Measurements from ENCODE around the gene APMAP. TPM values are rescaled to one million over a fixed set of nuclear protein-coding genes. Genes with fewer than 3 reads are reported as not detected.

APMAP gene
- total RNA-seq, 1 experiment from 2014 or later: 67.8 TPM

DNA sequence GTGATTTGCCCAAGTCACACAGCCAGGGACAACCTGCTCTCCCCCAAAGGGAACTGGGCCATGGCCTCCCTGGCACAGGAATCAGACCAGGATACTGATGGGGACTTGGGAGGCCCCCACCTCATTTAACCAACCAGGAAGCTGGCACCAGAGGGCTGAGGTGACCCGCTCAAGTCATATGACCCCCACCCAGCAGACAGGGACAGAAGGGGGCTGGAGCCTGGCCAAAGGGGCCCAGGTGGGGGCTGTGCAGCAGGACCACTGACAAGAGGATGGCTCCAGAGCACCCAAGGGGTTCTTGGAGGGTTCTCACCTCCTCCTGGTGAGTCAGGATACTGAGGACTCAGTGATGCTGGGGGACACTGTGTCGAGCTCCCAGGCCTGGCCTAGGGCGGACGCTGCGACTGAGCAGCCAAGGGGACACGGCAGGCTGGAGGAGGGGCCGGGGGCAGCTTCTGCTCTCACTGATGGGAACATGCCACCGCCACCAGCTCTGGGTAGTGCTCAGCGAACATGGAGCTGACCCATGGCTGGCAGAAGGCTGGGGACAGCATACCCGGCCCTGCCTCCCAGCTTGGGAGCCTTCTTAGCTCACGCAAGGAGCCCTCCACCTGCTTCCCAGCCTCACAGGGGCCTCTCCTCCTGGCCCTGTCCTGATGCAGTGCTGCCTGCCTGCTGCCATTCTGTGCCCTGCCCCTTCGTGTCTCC is 42.3 kb downstream of the APMAP start:
- H3K79me2 ChIP-seq (ENCODE audit: insufficient read depth, low read length): no peaks in the 10 kb centered on the region
- no peak overlapping the region for H3K4me3 Mint-ChIP-seq
- no CpG with 5 or more reads among the region's 12 CpGs for WGBS (ENCODE audit: extremely low coverage, insufficient read length, low lambda C conversion rate)
- H3K36me3 Mint-ChIP-seq (ENCODE audit: insufficient read depth in 1 of 3, low read depth in 3 of 3): peaks cover 0 to 2% (median 0%) of the 10 kb centered on the region in 3 experiments; a peak in 1 of 7 replicates
- no peak overlapping the region for H3K23ac ChIP-seq (ENCODE audit: insufficient read length, low read depth, low read length)
- H2BK20ac ChIP-seq (ENCODE audit: low read depth, low read length, poor library complexity, severe bottlenecking): no peak overlapping the region
- H3K27me3 ChIP-seq (ENCODE audit: insufficient read depth, low read length): no peaks in the 10 kb centered on the region
- peaks cover 6 to 15% of the 10 kb centered on the region in 2 experiments for H3K4me1 Mint-ChIP-seq
- H2BK120ac ChIP-seq (ENCODE audit: low read depth, low read length, poor library complexity, severe bottlenecking): no peak overlapping the region
- no peaks in the 10 kb centered on the region for H3K23me2 ChIP-seq (ENCODE audit: insufficient read length, low read depth, low read length, poor library complexity, severe bottlenecking)
- no peak overlapping the region for H3K9ac ChIP-seq (ENCODE audit: extremely low read depth, insufficient read length, low read length)
- H4K20me1 ChIP-seq (ENCODE audit: control insufficient read depth, insufficient read depth, insufficient read length): no peaks in the 10 kb centered on the region
- no peak overlapping the region for H2BK12ac ChIP-seq (ENCODE audit: insufficient read length, low read depth, low read length)
- H2AFZ ChIP-seq (ENCODE audit: low read length): no peak overlapping the region
- TF ChIP-seq, protein P1, sequence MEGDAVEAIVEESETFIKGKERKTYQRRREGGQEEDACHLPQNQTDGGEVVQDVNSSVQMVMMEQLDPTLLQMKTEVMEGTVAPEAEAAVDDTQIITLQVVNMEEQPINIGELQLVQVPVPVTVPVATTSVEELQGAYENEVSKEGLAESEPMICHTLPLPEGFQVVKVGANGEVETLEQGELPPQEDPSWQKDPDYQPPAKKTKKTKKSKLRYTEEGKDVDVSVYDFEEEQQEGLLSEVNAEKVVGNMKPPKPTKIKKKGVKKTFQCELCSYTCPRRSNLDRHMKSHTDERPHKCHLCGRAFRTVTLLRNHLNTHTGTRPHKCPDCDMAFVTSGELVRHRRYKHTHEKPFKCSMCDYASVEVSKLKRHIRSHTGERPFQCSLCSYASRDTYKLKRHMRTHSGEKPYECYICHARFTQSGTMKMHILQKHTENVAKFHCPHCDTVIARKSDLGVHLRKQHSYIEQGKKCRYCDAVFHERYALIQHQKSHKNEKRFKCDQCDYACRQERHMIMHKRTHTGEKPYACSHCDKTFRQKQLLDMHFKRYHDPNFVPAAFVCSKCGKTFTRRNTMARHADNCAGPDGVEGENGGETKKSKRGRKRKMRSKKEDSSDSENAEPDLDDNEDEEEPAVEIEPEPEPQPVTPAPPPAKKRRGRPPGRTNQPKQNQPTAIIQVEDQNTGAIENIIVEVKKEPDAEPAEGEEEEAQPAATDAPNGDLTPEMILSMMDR (conservative IDR thresholded peaks at IDR 0.05): no peak
- no peak overlapping the region for H3K4me2 ChIP-seq (ENCODE audit: insufficient read depth, insufficient read length, low read length)
- H3K27ac ChIP-seq (ENCODE audit: insufficient read length, low read depth, low read length): no peak overlapping the region
- H2BK5ac ChIP-seq (ENCODE audit: insufficient read length, low read length): no peak overlapping the region
- no peak overlapping the region for H4K91ac ChIP-seq (ENCODE audit: insufficient read length, low read depth, low read length)
- no peak overlapping the region for H4K5ac ChIP-seq (ENCODE audit: insufficient read length, low read depth, low read length)
- H3K79me1 ChIP-seq (ENCODE audit: insufficient read depth, low read depth, low read length, poor library complexity, severe bottlenecking): no peaks in the 10 kb centered on the region
- H3K27me3 Mint-ChIP-seq (ENCODE audit: low read depth): peaks cover 28% of the 10 kb centered on the region
- H3K56ac ChIP-seq (ENCODE audit: insufficient read length, low read depth, low read length): no peak overlapping the region
- no peak overlapping the region for H3K18ac ChIP-seq (ENCODE audit: insufficient read length, low read depth, low read length)
- no peak overlapping the region for H2AK5ac ChIP-seq (ENCODE audit: insufficient read length, low read length)
- no peak overlapping the region for H3K4ac ChIP-seq (ENCODE audit: low read depth, low read length)
- no peak overlapping the region; a peak in 1 of 7 replicates for H3K27ac Mint-ChIP-seq
- DNase-seq: peak; percentile 22
- no peak overlapping the region for H4K8ac ChIP-seq (replicated peaks; ENCODE audit: insufficient read length, low read depth, low read length)
- peaks cover 24 to 26% of the 10 kb centered on the region in 2 experiments; a peak in 4 of 5 replicates for H3K9me3 Mint-ChIP-seq
- H3T11ph ChIP-seq (ENCODE audit: low read length): no peak overlapping the region
- no peak overlapping the region for H2BK15ac ChIP-seq (ENCODE audit: low read depth, low read length)
- H3K14ac ChIP-seq (ENCODE audit: insufficient read depth, low read length): no peak overlapping the region
- no peaks in the 10 kb centered on the region for H3K9me3 ChIP-seq (ENCODE audit: control insufficient read depth, low read depth, low read length)
- H3K4me1 ChIP-seq (ENCODE audit: insufficient read depth, low read length): no peaks in the 10 kb centered on the region
